H1 (cell line): ENCODE results near the gene GNAQ. TPM values are rescaled to one million over a fixed set of nuclear protein-coding genes. Genes with fewer than 3 reads are reported as not detected.

Experiments
- BACH1 ChIP-seq: IDR thresholded peaks from 2 replicates; pipeline ENCODE4 v1.6.1; 2012; ENCODE audit warnings: low read length, improper control_type of control experiment
- CEBPB ChIP-seq: IDR thresholded peaks from 2 replicates; pipeline ENCODE4 v1.6.1; 2012; ENCODE audit warnings: low read depth, low read length
- CHD1 ChIP-seq: IDR thresholded peaks from 2 replicates; pipeline ENCODE4 v1.6.1; 2012; ENCODE audit warnings: low read depth, low read length, improper control_type of control experiment
- CHD2 ChIP-seq: IDR thresholded peaks from 2 replicates; pipeline ENCODE4 v1.6.1; 2012; ENCODE audit warnings: low read length, improper control_type of control experiment
- CTBP2 ChIP-seq: IDR thresholded peaks from 2 replicates; pipeline ENCODE4 v1.7.0; 2011; ENCODE audit warnings: borderline replicate concordance, mild to moderate bottlenecking, moderate library complexity, mixed read lengths, low read length; ENCODE audit not compliant: insufficient read depth, insufficient read length
- JUN ChIP-seq: IDR thresholded peaks from 2 replicates; pipeline ENCODE4 v1.6.1; 2011; ENCODE audit warnings: low read depth, mild to moderate bottlenecking, improper control_type of control experiment, low read length
- polyA plus RNA-seq, 7 experiments: library from polyadenylated mRNA; depleted of rRNA in 3 of 7; stranded (reverse) in 5 of 7; unstranded in 2 of 7; fragments of >200 nt in 5 of 7; fragments of 200-250 nt in 2 of 7; gene quantifications; 1 replicate in 5 of 7; 2 replicates in 1 of 7; 4 replicates in 1 of 7; pipeline versions ENCODE4 v1.2.1 to v1.2.3, GENCODE V29; 2011 to 2013; ENCODE audit warnings: missing spikeins in 2 of 7, mixed read lengths in 2 of 7
- total RNA-seq: library from RNA; stranded (reverse); fragmentation: NEBNext Ultra II Directional; extraction: Animal tissue kit (Norgen Biotek cat#: 25700); gene quantifications from 2 replicates; pipeline ENCODE4 v1.2.1, GENCODE V29; 2021
- TF ChIP-seq, protein P1 (sequence below): IDR thresholded peaks from 2 replicates; pipeline ENCODE4 v1.6.1; 2012; ENCODE audit warnings: inconsistent platforms

GNAQ gene
- total and polyA plus RNA-seq, 2 of the 8 experiments (the other 6 are each of a cell fraction or from before 2014, with no cell fraction given) = 22.8 to 63.8 TPM

DNA sequence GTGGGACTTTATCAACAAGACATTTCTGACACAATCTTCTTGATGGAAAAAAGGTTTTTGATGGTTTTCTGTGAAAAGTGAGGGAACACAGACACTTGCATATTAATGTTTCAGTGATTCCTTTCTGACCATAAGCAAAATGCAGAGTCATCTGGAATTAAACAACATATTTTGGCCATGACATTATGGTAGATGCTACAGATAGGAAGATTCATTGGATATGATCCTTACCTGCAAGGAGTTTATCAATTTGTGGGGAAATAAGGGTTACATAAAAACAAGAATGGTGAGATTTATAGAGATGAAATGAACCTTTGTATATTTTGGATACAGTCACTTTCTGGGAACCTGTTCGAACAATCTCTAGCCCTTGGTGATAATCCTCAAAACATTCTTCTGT, 228.2 kb downstream of the GNAQ start (continued):
- TF ChIP-seq CTBP2 = no peak
- TF ChIP-seq CHD1 = no peak
- TF ChIP-seq JUN = no peak
- TF ChIP-seq BACH1 = no peak
- no peak for TF ChIP-seq CEBPB
- TF ChIP-seq, protein P1, sequence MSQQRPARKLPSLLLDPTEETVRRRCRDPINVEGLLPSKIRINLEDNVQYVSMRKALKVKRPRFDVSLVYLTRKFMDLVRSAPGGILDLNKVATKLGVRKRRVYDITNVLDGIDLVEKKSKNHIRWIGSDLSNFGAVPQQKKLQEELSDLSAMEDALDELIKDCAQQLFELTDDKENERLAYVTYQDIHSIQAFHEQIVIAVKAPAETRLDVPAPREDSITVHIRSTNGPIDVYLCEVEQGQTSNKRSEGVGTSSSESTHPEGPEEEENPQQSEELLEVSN = no peak
- no peak for TF ChIP-seq CHD2
